B cell (primary cell): ENCODE measurements around the gene CACHD1.

Experiments used
- EZH2 ChIP-seq: IDR thresholded peaks from 2 replicates; pipeline ENCODE4 v1.6.1; 2012; ENCODE audit warnings: borderline replicate concordance, low read depth, mild to moderate bottlenecking, moderate library complexity, low read length; ENCODE audit not compliant: insufficient read depth, poor library complexity, severe bottlenecking
- TF ChIP-seq, protein P1 (sequence below): fragments of 200-600 bp; IDR thresholded peaks from one replicate; pipeline ENCODE4 v1.8.0; 2022; ENCODE audit warnings: antibody characterized with exemption, mild to moderate bottlenecking

DNA sequence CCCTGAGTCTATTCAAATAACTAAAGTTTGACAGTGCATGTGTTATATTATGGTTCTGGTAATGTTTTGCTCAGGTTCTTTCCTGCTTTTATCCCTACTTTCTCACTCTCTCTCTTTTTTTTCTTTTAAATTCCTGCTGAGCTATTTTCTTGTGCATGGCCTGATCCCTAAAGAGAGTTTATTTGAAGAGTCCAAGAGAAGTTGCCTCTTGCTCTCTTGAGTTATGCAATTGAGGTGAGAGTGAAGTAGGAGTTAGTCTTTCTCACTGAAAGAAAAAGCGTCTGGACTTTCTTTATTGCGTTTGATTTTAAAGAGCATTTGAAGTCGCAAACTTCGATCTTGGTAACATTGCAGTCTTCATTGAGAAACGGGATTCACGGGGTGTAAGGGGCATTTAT, 138.7 kb downstream of the CACHD1 start:
- TF ChIP-seq, protein P1, sequence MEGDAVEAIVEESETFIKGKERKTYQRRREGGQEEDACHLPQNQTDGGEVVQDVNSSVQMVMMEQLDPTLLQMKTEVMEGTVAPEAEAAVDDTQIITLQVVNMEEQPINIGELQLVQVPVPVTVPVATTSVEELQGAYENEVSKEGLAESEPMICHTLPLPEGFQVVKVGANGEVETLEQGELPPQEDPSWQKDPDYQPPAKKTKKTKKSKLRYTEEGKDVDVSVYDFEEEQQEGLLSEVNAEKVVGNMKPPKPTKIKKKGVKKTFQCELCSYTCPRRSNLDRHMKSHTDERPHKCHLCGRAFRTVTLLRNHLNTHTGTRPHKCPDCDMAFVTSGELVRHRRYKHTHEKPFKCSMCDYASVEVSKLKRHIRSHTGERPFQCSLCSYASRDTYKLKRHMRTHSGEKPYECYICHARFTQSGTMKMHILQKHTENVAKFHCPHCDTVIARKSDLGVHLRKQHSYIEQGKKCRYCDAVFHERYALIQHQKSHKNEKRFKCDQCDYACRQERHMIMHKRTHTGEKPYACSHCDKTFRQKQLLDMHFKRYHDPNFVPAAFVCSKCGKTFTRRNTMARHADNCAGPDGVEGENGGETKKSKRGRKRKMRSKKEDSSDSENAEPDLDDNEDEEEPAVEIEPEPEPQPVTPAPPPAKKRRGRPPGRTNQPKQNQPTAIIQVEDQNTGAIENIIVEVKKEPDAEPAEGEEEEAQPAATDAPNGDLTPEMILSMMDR = no peak
- no peak for TF ChIP-seq EZH2
